UCSD-AML1 (cell line): ENCODE data around the gene LCE1D.

ENCODE experiments used
- DNase-seq: peaks from one replicate; lab custom pipeline; 2025; ENCODE audit not compliant: unreplicated experiment; lab: John Stamatoyannopoulos, UW

LCE1D gene

GRCh38 chr1:152811671-152812070, 15.2 kb downstream of the LCE1D start, which contains the start of gene LCE1B:
LCE1B (plus strand) TSS chr1:152811971; CDS start chr1:152812447, 476 bp downstream.
- DNase-seq, result no peak

- DNase-seq, result no peak
These were observed 20.8 kb downstream of the LCE1D start for GRCh38 chr1:152817309-152817708.

- no peak for DNase-seq
These were observed 26.8 kb downstream of the LCE1D start for GRCh38 chr1:152823294-152823693.

- DNase-seq, result no peak
These were observed 28.4 kb downstream of the LCE1D start for GRCh38 chr1:152824964-152825363.

- no peak for DNase-seq
These were observed 30.7 kb downstream of the LCE1D start, which contains the start of gene LCE1A for GRCh38 chr1:152827173-152827572. LCE1A (plus strand) TSS chr1:152827473; CDS start chr1:152827473, 0 bp downstream.

- no peak for DNase-seq
These were observed 40.3 kb downstream of the LCE1D start for GRCh38 chr1:152836870-152837269.

GRCh38 chr1:152842556-152842955, 46.0 kb downstream of the LCE1D start, which contains the start of gene LCE6A:
LCE6A (plus strand) TSS chr1:152842856; CDS start chr1:152843521, 665 bp downstream.
- DNase-seq, result no peak
